AG04449 (cell line): ENCODE data around the gene CBFA2T2.
A peak's percentile ranks its signal among the peaks of the same experiment; 100 is the strongest.

Experiments
- CTCF ChIA-PET: fragments of 350-600 bp; formaldehyde crosslinking; extraction: SDS; loops from one replicate; lab custom pipeline; 2021; ENCODE audit warnings: antibody characterized with exemption; lab: Yijun Ruan, JAX
- POLR2A ChIA-PET: fragments of 400-600, 350-600 bp; formaldehyde crosslinking; extraction: SDS; loops from one replicate; lab custom pipeline; 2020; ENCODE audit warnings: antibody characterized with exemption, inconsistent platforms; lab: Yijun Ruan, JAX
- DNase-seq: peaks from one replicate; pipeline ENCODE4 v3.0.0-alpha.2; 2010; ENCODE audit warnings: low read depth, low spot score
- H3K4me3 ChIP-seq: 2 replicates; pipeline ENCODE4 v1.5.1; 2011; ENCODE audit warnings: low read depth, mild to moderate bottlenecking, control low read depth, low read length
- CTCF ChIP-seq: IDR thresholded peaks from one replicate; pipeline ENCODE4 v1.5.1; 2011; ENCODE audit warnings: mild to moderate bottlenecking, moderate library complexity, low read length, control low read depth, inconsistent platforms; ENCODE audit not compliant: insufficient read depth; ENCODE audit errors: missing control alignments

Gene CBFA2T2

DNA sequence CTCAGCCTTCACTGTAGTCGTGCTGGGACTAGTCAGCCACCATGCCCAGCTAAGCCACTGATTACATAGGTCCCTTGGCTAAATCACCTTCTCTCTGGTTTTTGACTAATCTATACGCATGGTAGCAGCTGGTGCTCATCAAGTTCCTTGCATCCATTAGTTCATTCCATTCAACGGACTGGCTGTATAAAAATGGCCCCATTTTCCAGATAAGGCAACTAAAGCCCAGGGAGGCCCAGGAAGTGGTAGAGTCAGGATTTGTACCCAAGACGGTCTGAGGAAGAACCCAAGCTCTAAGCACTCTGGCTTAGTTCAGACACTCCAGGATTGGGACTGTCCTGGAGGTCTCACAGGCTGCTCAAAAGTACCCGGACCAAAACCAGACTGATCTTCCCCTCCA lies 191.4 kb downstream of the CBFA2T2 start:
- ChIA-PET CTCF (interaction anchor here (5.3 kb wide), 1 partner anchor 13 kb away, joined by 40 read pairs; the partner anchor contains the start of gene ACTL10), POLR2A (interaction anchor here (0.6 to 0.9 kb wide), 2 partner anchors 9 to 17 kb away, joined by 3 read pairs; no protein-coding TSS in a partner anchor)
- no peak overlapping the region for H3K4me3 ChIP-seq
- no peak for TF ChIP-seq CTCF
- no peak for DNase-seq

DNA sequence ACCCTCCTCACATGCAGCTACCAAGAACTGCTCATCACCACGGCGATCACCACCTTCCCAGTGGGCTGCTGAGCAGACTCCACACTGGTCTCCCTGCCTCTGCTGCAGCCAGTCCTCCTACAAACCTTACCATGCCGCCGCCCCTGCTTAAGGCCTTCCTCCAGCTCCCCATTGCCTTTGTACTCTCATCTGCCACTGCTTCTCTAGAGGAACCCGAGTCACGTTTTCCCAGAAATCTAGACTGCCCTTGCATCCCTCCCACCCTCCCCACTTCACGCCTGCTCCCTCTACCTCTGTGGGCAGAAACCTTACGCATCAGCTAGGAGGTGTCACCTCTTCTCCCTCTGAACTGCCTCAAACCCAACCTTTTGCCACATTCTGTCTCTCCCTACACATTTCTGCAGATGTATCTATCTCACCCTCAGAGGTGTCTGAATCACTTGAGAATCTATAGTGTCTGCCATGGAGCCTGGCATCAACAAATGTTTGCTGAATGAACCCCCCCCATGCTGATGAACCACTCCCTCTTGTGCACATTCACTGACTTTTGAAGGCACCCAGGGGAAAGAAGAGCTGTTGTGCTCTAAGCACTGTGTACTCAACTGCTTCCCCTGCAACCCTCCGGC lies 191.9 kb downstream of the CBFA2T2 start:
- no peak for TF ChIP-seq CTCF
- ChIA-PET POLR2A (interaction anchor here (0.9 kb wide), 1 partner anchor 17 kb away, joined by 3 read pairs; no protein-coding TSS in a partner anchor), CTCF (interaction anchor here (1.2 to 5.3 kb wide), 2 partner anchors 13 kb away, joined by 4 to 40 read pairs; partner anchors contain the start of gene ACTL10)
- H3K4me3 ChIP-seq: no peak overlapping the region
- no peak for DNase-seq

DNA sequence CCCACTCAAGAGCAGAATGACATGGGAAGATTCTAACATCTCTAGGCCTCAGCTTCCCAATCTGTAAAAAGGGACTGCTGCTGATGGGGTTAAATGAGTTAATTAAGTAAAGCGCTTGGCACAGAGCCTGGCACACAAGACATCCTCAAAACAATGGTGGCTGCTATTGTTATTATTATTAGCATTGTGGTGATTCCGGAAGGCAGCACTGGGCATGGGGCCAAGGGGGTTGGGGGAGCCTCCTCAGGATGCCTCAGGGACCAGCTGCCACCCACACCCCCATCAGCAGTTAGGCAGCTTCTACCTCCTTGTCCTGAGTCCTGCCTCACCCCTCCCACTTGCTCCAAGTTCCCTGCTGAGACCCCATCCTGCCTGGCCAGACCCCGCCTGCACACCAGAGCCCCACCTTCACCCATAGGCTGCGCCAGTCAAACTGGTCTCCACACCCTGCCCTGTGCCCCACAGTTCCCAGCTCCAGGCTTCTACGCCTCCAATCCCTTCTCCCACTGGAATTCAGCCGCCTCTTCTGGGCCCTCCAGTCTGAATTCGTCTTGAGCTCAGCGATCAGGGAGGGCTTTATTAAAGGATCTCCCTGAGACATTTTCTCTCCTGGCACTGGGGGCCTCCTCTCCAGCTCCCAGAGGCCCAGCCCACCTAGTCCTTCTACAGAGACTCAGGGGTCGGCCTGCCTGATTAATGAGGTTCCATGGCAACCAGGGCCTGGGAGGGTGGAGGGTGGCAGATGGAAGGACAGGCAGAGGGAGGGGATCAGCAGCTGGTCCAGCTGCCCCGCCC lies 194.8 kb downstream of the CBFA2T2 start:
- no peak for DNase-seq
- no peak for TF ChIP-seq CTCF
- ChIA-PET POLR2A (no interaction called here), CTCF (interaction anchor here (0.9 to 1.1 kb wide), 4 partner anchors 9 to 18 kb away, joined by 3 to 5 read pairs (median 3); partner anchors contain the start of gene ACTL10)
- H3K4me3 ChIP-seq: peak overlapping the region; percentile 49

DNA sequence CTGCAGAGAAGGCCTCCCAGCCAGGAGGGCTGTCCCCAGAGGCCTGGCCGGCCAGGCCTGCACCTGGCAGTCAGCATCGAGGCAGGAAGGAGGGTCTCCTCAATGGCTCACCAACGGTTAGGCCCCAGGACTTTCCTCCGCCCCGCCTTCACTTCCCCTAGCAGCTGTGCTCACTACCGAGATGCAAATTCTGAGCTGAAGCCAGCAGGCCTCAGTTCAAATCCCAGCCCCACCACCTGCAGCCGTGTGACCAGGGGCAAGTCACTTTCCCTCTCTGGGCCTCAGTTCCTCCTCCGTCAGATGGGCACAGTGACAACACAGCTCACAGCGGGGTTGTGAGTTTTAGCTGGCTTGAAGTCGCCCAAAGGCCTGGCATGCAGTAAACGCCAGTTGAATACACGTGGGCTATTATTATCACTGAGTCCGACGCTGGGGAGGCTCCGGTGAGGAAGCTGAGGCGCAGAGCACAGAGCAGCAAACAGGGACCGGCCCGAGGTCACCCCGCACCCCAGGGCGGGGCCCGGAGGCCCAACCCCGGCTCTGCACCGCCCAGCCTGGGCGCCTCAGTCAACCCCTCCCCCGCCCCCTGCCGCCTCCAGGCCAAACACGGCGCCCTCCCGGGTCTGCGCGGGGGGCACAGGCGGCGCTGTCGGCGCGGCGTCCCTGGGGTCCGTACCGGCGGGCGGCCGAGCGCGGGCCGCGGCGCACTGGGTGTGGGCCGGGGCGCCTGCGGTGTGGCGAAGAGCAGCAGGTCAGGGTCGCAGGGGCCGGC lies 195.6 kb downstream of the CBFA2T2 start:
- DNase-seq: no peak
- POLR2A ChIA-PET: no interaction called here
- TF ChIP-seq CTCF: no peak
- CTCF ChIA-PET: interaction anchor here (1.1 kb wide), 2 partner anchors 10 to 17 kb away, joined by 3 to 5 read pairs; no protein-coding TSS in a partner anchor
- H3K4me3 ChIP-seq: peak overlapping the region; percentile 49

- no peak for DNase-seq
- ChIA-PET POLR2A (no interaction called here), CTCF (interaction anchor here (0.8 to 2.6 kb wide), 7 partner anchors 9 to 18 kb away, joined by 3 to 18 read pairs (median 3); partner anchors contain the start of gene ACTL10)
- peak within 1 kb of the TSS; percentile 56 for H3K4me3 ChIP-seq
- peak; percentile 42 for TF ChIP-seq CTCF
These were observed 196.4 kb downstream of the CBFA2T2 start, which contains the start of gene E2F1 for GRCh38 chr20:33686100-33686983. TSS of gene E2F1 (minus strand) at chr20:33686385. CDS start at chr20:33686264, 121 bp downstream.
